ENCODE data around the gene FIGN. TPM values are rescaled to one million over a fixed set of nuclear protein-coding genes. Genes with fewer than 3 reads are reported as not detected.

FIGN gene
- polyA plus RNA-seq, 1 experiment: 2.2 TPM

DNA sequence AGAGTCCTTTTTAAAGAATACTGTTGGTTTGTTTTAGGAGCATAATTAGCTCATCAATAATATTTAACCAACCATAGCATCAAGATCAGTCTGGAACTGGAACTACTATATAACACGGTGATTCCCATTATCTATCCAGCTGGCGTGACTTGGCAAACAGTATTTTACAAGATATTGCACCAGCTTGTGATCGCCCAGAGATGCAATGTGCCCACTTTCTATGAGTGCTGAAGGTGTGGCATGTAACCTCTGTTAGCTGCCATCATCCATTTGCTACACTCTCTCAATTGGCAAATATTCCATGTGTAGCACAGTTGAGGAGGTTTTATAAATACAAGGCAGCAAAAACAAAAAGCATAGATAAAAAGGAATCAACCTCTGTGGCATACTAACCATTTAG is 64.9 kb downstream of the FIGN start:
- Histone ChIP-seq H3K27me3 (ENCODE audit: control insufficient read depth, insufficient read depth, low read length) (no peaks in the 10 kb centered on the region), H3K4me3 (ENCODE audit: low read depth, low read length) (no peak overlapping the region), H3K9me3 (ENCODE audit: control insufficient read depth, insufficient read depth, low read length) (no peaks in the 10 kb centered on the region), H3K27ac (ENCODE audit: low read depth, low read length) (no peak overlapping the region)
- ChIA-PET CTCF (interaction anchor here (1.0 to 1.3 kb wide), 3 partner anchors 11 to 19 kb away, joined by 3 to 4 read pairs (median 3); no protein-coding TSS in a partner anchor), POLR2A (no interaction called here)
- no peak for DNase-seq (ENCODE audit: low read depth, low spot score)
- TF ChIP-seq, protein P1, sequence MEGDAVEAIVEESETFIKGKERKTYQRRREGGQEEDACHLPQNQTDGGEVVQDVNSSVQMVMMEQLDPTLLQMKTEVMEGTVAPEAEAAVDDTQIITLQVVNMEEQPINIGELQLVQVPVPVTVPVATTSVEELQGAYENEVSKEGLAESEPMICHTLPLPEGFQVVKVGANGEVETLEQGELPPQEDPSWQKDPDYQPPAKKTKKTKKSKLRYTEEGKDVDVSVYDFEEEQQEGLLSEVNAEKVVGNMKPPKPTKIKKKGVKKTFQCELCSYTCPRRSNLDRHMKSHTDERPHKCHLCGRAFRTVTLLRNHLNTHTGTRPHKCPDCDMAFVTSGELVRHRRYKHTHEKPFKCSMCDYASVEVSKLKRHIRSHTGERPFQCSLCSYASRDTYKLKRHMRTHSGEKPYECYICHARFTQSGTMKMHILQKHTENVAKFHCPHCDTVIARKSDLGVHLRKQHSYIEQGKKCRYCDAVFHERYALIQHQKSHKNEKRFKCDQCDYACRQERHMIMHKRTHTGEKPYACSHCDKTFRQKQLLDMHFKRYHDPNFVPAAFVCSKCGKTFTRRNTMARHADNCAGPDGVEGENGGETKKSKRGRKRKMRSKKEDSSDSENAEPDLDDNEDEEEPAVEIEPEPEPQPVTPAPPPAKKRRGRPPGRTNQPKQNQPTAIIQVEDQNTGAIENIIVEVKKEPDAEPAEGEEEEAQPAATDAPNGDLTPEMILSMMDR (IDR thresholded peaks at IDR 0.05; ENCODE audit: low read depth, low read length): no peak

DNA sequence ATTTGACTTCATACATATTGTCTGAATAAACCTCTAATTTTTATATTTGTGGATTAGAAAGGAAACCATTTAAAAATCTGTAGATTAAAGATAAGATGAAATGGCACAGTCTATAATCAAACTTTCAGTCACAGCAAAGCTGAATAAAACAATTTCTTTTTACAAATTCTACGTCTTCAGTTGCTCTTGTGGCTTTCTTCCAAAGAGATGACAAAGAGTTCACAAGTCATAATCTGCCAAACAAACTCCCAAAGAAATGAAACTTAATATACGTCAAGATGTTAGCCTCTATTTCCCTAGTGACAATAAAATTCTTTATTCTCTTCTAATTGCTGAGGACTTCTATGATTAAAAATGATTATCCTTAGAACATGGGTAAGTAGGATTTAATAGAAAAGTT is 66.3 kb downstream of the FIGN start:
- H3K27me3 ChIP-seq (ENCODE audit: control insufficient read depth, insufficient read depth, low read length): no peaks in the 10 kb centered on the region
- H3K4me3 ChIP-seq (ENCODE audit: low read depth, low read length): no peak overlapping the region
- ChIA-PET POLR2A (no interaction called here), CTCF (interaction anchor here (1.2 to 1.3 kb wide), 2 partner anchors 13 to 14 kb away, joined by 3 read pairs; no protein-coding TSS in a partner anchor)
- H3K9me3 ChIP-seq (ENCODE audit: control insufficient read depth, insufficient read depth, low read length): no peaks in the 10 kb centered on the region
- DNase-seq (ENCODE audit: low read depth, low spot score): no peak
- TF ChIP-seq, protein P1 (IDR thresholded peaks at IDR 0.05; ENCODE audit: low read depth, low read length): no peak
- H3K27ac ChIP-seq (ENCODE audit: low read depth, low read length): no peak overlapping the region

DNA sequence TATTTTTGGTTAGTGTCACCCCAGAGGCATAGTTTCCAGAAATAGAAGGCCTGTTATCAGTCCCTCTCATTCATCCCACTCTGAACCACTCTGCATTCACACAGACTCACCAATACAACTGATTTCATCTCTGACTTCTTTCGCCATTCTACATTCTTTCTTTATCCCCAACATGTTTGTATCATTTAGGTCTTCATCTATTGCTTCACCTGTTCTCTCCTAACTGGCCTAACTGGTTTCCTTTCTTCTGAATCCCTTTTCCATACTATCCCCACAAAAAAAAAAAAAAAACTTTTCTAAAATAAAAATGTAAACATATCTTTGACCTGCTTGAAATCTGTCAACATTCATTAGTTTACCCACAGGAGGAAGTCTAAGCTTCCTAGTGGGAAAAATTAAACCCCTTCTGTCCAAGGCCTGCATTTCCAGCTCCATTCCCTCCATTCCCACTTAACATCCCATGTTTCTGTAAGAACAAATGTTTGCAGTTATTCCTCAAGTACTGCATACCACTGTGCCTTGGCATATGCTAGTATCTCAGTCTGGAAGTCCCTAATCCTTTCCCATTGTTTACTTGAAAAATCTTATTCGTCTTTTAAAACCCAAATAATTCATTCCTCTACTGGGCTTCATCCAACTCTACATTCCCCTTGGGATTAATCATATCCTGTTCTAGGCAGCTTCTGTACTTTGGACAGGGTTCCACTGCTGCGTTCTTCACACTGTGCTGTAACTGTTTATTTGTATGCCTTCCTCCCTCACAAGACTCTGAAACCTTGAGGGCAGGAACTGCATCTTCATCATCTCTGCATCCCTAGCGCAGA is 68.5 kb downstream of the FIGN start:
- H3K9me3 ChIP-seq (ENCODE audit: control insufficient read depth, insufficient read depth, low read length): no peaks in the 10 kb centered on the region; the same call in 1 of the 2 replicates
- H3K27me3 ChIP-seq (ENCODE audit: control insufficient read depth, insufficient read depth, low read length): no peaks in the 10 kb centered on the region
- H3K4me3 ChIP-seq (ENCODE audit: low read depth, low read length): no peak overlapping the region
- TF ChIP-seq, protein P1 (IDR thresholded peaks at IDR 0.05; ENCODE audit: low read depth, low read length): no peak
- POLR2A ChIA-PET: interaction anchor here (0.6 to 0.7 kb wide), 2 partner anchors 20 to 77 kb away, joined by 3 to 4 read pairs; no protein-coding TSS in a partner anchor
- no peak overlapping the region for H3K27ac ChIP-seq (ENCODE audit: low read depth, low read length)
- DNase-seq (ENCODE audit: low read depth, low spot score): peak; percentile 73
- CTCF ChIA-PET: no interaction called here

DNA sequence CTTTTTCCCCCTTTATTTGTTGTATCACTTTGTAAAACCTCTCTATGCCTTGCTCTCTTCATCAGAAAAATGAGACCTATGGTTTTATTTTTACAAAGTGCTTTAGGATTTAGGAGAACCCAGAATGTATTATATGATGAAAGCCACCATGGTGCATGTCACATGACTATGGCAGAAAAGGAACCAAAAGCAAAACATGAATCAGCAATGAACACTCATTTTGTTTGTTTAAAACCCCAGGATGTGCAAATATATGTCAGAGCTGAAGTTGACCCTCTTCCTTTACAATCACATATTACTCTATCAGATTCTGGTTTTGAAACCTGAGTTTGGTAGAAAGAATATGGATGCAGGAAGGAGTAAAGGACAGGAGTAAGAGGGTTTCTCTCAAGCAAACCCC is 70.0 kb downstream of the FIGN start:
- H3K9me3 ChIP-seq (ENCODE audit: control insufficient read depth, insufficient read depth, low read length): no peaks in the 10 kb centered on the region; the same call in 1 of the 2 replicates

More for the DNA sequence above, 70.0 kb downstream of the FIGN start:
- Histone ChIP-seq H3K4me3 (ENCODE audit: low read depth, low read length) (no peak overlapping the region), H3K27me3 (ENCODE audit: control insufficient read depth, insufficient read depth, low read length) (no peaks in the 10 kb centered on the region), H3K27ac (ENCODE audit: low read depth, low read length) (no peak overlapping the region)
- TF ChIP-seq, protein P1 (IDR thresholded peaks at IDR 0.05; ENCODE audit: low read depth, low read length): no peak
- DNase-seq (ENCODE audit: low read depth, low spot score): no peak
- ChIA-PET POLR2A (no interaction called here), CTCF (interaction anchor here (0.6 kb wide), 1 partner anchor 19 kb away, joined by 3 read pairs; no protein-coding TSS in a partner anchor)
